Measurements from ENCODE around the gene SF1. TPM values are rescaled to one million over a fixed set of nuclear protein-coding genes. Genes with fewer than 3 reads are reported as not detected.

The SF1 gene
- total and polyA plus RNA-seq, 5 experiments from 2014 or later = 87.0 to 1,057 (median 138) TPM

- peaks cover 22 to 35% (median 29%) of the 10 kb centered on the region in 4 donors for H3K4me1 Mint-ChIP-seq
- peak; percentile 59 to 88 (median 76) for DNase-seq
- no peaks in the 10 kb centered on the region for H3K27me3 Mint-ChIP-seq
- peak within 1 kb of the TSS; percentile 90 to 98 (median 96) for H3K27ac Mint-ChIP-seq
- H3K9me3 Mint-ChIP-seq = no peaks in the 10 kb centered on the region
- POLR2A ChIA-PET = interaction anchor here (0.6 to 5.5 kb wide), 24 partner anchors 8 to 804 kb away, joined by 3 to 54 read pairs (median 5); partner anchors contain the start of genes CDC42BPG, DNAJC4, FAU and MAP3K11
- peak; percentile 90 to 92 for ATAC-seq
- peaks cover 0 to 25% (median 11%) of the 10 kb centered on the region in 3 donors for H3K36me3 Mint-ChIP-seq
- H3K4me3 Mint-ChIP-seq = peak within 1 kb of the TSS; percentile 91 to 99 (median 94)
Observed at GRCh38 chr11:64810271-64810890, 32.0 kb upstream of the SF1 start, which contains the start of gene MEN1. Gene MEN1, minus strand, starts transcription at chr11:64810551. Its CDS starts 442 bp downstream, at chr11:64810109.

DNA sequence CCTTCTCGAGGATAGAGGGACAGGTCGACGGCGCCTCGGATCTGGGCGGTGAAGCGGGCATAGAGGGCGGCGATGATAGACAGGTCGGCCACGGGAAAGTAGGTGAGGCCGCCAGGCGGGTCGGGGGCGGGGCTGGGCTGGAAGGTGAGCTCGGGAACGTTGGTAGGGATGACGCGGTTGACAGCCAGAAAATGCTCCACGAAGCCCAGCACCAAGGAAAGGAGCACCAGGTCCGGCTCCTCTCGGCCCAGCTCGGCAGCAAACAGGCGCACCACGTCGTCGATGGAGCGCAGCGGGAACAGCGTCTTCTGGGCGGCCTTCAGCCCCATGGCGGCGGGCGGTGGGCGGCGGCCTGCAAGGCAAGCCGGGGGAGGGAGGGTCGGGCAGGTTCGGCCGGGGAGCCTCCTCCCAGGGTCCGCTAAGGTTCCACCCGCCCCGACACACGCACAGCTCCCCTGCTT is 31.5 kb upstream of the SF1 start:
- peaks cover 0 to 25% (median 11%) of the 10 kb centered on the region in 3 donors for H3K36me3 Mint-ChIP-seq
- no peaks in the 10 kb centered on the region for H3K27me3 Mint-ChIP-seq
- peak overlapping the region; percentile 91 to 99 (median 94) for H3K4me3 Mint-ChIP-seq
- DNase-seq (peak in 1 of 10 donors; percentile 30), ATAC-seq (peak; percentile 2 to 46)
- no peaks in the 10 kb centered on the region for H3K9me3 Mint-ChIP-seq
- POLR2A ChIA-PET = interaction anchor here (0.6 to 5.5 kb wide), 14 partner anchors 9 to 1039 kb away, joined by 3 to 54 read pairs (median 6); partner anchors contain the start of genes RASGRP2, SF1 and SYVN1
- H3K27ac Mint-ChIP-seq = peak overlapping the region; percentile 86 to 98 (median 95)
- H3K4me1 Mint-ChIP-seq = peaks cover 22 to 35% (median 28%) of the 10 kb centered on the region in 4 donors

DNA sequence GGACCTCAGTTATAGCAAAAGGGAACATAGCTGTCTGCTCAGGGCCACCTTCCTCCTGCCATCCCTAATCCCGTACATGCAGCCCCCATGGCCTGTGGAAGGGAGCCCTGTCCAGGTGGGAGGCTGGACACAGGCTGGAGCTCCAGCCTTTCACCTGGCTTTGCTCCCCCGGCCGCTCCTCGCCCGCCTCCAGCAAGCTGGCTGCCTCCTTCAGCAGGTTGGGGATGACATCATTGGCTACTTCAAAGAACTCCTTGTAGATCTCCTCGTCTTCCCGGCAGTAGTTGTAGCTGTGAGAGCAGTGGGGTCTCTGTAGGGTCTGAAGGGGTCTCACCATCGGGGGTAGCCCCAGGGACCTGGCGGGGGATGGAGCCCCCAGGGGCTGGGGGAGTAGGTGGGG is 27.1 kb upstream of the SF1 start:
- ATAC-seq = no peak
- DNase-seq = no peak
- H3K4me1 Mint-ChIP-seq = peaks cover 27 to 58% (median 52%) of the 10 kb centered on the region in 4 donors
- no peaks in the 10 kb centered on the region for H3K27me3 Mint-ChIP-seq
- H3K9me3 Mint-ChIP-seq = no peaks in the 10 kb centered on the region
- H3K36me3 Mint-ChIP-seq = peaks cover 0 to 26% (median 11%) of the 10 kb centered on the region in 3 donors
- H3K4me3 Mint-ChIP-seq = peak overlapping the region in 4 of 10 donors; percentile 24 to 79 (median 44)
- POLR2A ChIA-PET = interaction anchor here (1.6 to 7.3 kb wide), 2 partner anchors 14 to 26 kb away, joined by 6 to 73 read pairs; partner anchors contain the start of gene SF1
- peak overlapping the region in 5 of 10 donors; percentile 36 to 71 (median 63) for H3K27ac Mint-ChIP-seq

DNA sequence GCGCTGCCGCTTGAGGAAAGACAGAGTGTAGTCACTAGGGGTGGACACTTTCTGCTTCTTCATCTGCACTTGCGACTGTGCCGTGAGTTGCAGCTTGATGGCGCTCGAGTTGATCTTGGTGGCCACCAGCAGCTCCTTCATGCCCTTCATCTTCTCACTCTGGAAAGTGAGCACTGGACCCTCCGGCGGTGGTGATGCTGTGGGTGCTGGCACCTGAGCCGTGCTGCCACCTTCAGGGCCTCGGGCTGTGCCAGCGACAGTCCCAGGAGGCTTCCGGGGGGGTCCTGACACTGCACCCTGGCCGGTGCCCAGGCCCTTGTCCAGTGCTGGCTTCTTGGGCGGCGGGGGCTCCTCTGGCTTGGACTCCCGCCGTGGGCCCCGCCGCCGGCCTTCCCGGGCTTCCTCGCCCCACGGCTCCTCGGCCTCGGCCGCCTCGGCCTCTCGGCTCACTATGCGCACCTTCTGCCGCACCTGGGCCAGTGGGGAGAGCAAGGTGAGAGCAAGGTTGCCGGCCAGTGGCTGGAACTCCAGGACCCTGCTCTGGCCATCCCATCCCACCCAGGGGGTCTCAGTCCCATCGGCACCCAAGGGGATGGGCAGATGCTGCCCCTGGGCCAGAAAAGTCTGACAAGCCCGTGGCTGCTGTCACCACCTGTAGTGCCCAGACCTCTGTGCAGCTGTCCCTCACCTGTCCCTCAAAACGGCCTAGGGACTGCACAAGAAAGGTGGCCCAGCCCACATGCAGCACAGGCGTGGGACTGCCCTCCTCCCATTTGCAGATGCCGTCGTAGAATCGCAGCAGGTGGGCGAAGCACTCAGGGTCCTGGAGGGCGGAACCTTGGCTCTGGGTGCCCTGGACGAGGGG is 26.2 kb upstream of the SF1 start:
- H3K36me3 Mint-ChIP-seq = peaks cover 0 to 32% (median 11%) of the 10 kb centered on the region in 3 donors
- H3K4me3 Mint-ChIP-seq = peak overlapping the region; percentile 81 to 91 (median 87)
- H3K9me3 Mint-ChIP-seq = no peaks in the 10 kb centered on the region
- ATAC-seq (no peak), DNase-seq (no peak)
- POLR2A ChIA-PET = interaction anchor here (0.5 to 7.3 kb wide), 8 partner anchors 9 to 313 kb away, joined by 3 to 135 read pairs (median 27); partner anchors contain the start of genes RASGRP2, SF1 and ZNHIT2
- H3K4me1 Mint-ChIP-seq = peaks cover 24 to 53% (median 50%) of the 10 kb centered on the region in 4 donors
- no peaks in the 10 kb centered on the region for H3K27me3 Mint-ChIP-seq
- peak overlapping the region in 8 of 10 donors; percentile 79 to 95 (median 92) for H3K27ac Mint-ChIP-seq

- peaks cover 20 to 51% (median 47%) of the 10 kb centered on the region in 4 donors for H3K4me1 Mint-ChIP-seq
- peaks cover 0 to 35% (median 11%) of the 10 kb centered on the region in 3 donors for H3K36me3 Mint-ChIP-seq
- POLR2A ChIA-PET = interaction anchor here (0.5 to 7.3 kb wide), 11 partner anchors 10 to 314 kb away, joined by 3 to 135 read pairs (median 8); partner anchors contain the start of genes CDC42BPG, RASGRP2, SF1 and ZNHIT2
- no peak for DNase-seq
- no peaks in the 10 kb centered on the region for H3K27me3 Mint-ChIP-seq
- ATAC-seq = no peak
- H3K9me3 Mint-ChIP-seq = no peaks in the 10 kb centered on the region
- H3K4me3 Mint-ChIP-seq = peak overlapping the region; percentile 81 to 91 (median 87)
- peak overlapping the region; percentile 79 to 95 (median 92) for H3K27ac Mint-ChIP-seq
Observed at GRCh38 chr11:64803846-64804345, 25.6 kb upstream of the SF1 start.

DNA sequence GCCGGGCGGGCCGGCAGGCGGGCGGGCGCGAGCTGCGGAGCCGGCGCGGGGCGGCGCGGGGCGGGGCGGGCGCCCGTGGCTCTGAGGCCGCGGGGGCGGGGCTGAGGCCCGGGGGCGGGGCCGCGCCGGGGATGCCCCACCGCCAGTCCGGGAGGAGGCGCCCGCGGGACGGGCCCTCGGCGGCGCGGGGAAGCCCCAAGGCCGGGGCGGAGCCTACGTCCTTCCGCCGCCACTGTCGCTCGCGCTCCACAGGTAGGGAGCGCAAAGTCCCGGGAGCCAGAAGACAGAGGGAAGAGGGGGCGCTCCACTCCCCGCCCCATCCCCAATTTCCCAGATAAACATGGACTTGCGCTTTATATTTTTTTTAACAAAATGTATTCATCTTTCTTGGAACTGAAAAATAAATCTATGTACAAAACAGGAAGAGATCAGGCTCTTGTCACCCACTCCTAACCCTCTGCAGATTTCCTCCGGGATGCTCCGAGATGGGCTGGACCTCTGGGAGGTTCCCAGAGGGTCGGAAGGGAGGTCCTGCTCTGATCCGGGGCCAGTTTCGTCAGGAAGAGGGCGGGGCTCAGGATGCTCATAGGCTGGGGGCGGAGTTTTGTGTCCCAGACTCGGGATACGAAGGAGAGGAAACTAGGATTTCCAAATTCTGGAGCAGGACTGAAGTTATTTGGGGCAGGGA is 25.0 kb upstream of the SF1 start, which contains the start of gene MAP4K2:
TSS of gene MAP4K2 (minus strand) at position 57 of the 688 bp plus-strand sequence. CDS start 65 bp downstream, outside the sequence.
- POLR2A ChIA-PET = interaction anchor here (0.6 to 7.3 kb wide), 17 partner anchors 8 to 314 kb away, joined by 3 to 135 read pairs (median 6); partner anchors contain the start of genes CDC42BPG, EHD1, MEN1 and RASGRP2
- Mint-ChIP-seq H3K4me1 (peaks cover 22 to 52% (median 46%) of the 10 kb centered on the region in 4 donors), H3K9me3 (no peaks in the 10 kb centered on the region)

GRCh38 chr11:64802370-64803157 is 24.2 kb upstream of the SF1 start:
- Mint-ChIP-seq H3K27me3 (no peaks in the 10 kb centered on the region), H3K4me1 (peaks cover 19 to 49% (median 41%) of the 10 kb centered on the region in 4 donors), H3K9me3 (no peaks in the 10 kb centered on the region), H3K36me3 (peaks cover 0 to 38% (median 11%) of the 10 kb centered on the region in 3 donors), H3K4me3 (peak overlapping the region; percentile 73 to 89 (median 81)), H3K27ac (peak overlapping the region; percentile 68 to 93 (median 88))
- POLR2A ChIA-PET = interaction anchor here (0.6 to 7.3 kb wide), 20 partner anchors 8 to 315 kb away, joined by 3 to 135 read pairs (median 6); partner anchors contain the start of genes CDC42BPG, EHD1, MEN1 and RASGRP2
- DNase-seq (peak in 5 of 10 donors; percentile 24 to 50 (median 40)), ATAC-seq (peak; percentile 47 to 61)

More for the DNA sequence above, 25.0 kb upstream of the SF1 start, which contains the start of gene MAP4K2:
- peak; percentile 86 to 89 for ATAC-seq
- H3K27ac Mint-ChIP-seq = peak within 1 kb of the TSS; percentile 79 to 95 (median 92)
- H3K27me3 Mint-ChIP-seq = no peaks in the 10 kb centered on the region
- H3K36me3 Mint-ChIP-seq = peaks cover 0 to 37% (median 11%) of the 10 kb centered on the region in 3 donors
- DNase-seq = peak; percentile 72 to 95 (median 84)
- H3K4me3 Mint-ChIP-seq = peak within 1 kb of the TSS; percentile 81 to 91 (median 87)

DNA sequence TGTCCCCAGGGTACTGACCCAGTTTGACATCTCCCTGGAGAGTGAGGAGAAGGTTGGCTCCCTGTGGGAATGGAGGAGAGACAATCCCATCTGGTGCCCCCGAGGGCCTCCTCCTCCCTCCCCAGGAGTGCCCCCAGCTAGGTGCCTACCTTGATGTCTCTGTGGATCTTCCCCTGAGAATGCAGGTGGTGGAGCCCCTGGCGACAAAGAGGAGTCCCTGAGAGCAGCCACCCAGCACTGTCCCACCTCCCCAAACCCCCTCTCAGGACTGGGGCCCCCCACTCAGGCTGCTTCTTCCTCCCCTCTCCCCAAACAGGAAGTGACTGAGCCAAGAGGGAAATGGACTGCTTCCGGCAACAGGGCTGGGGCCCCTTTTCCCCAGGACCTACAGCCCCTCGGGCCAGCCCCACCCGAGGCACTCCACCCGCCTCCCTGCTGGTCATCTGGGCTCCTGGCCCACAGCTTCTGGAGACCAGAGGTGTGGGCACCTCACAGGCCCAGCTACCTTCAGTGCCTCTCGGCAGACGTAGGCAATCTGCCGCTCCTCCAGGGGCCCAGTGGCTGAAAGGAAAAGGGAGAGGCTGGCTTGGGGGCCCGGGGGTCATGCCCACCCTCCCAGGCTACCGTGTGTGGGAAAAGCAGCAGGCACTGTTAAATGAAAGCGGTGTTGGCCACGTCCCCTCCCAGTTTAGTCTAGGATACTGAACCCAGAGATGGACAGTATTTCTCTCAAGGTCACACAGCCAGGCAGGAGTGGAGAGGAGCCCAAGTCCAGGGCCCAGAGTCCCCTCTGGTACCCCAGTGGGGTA is 23.4 kb upstream of the SF1 start:
- Mint-ChIP-seq H3K36me3 (peaks cover 0 to 35% (median 8%) of the 10 kb centered on the region in 3 donors), H3K4me1 (peaks cover 16 to 45% (median 40%) of the 10 kb centered on the region in 4 donors), H3K27me3 (no peaks in the 10 kb centered on the region), H3K9me3 (no peaks in the 10 kb centered on the region), H3K27ac (peak overlapping the region; percentile 68 to 93 (median 88)), H3K4me3 (peak overlapping the region; percentile 73 to 89 (median 81))
- DNase-seq = peak in 1 of 10 donors; percentile 53
- POLR2A ChIA-PET = interaction anchor here (0.6 to 7.3 kb wide), 14 partner anchors 8 to 77 kb away, joined by 4 to 135 read pairs (median 8); partner anchors contain the start of genes CDC42BPG, EHD1, MEN1 and RASGRP2
- no peak for ATAC-seq

DNA sequence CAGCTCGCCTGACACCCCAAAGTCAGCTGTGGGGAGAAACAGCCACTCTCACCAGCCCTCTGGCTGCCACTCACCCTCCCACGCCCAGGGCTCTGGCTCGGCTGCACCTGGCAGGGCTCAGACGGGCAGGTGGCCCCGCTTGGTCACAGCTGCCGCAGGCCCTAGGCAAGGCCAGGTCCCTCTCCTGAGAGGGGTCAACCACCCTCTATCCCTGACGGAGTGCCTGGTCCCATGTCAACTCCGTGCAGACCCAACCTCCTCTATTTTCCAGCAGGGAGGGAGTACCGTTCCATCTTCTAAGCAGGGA is 22.8 kb upstream of the SF1 start:
- H3K27me3 Mint-ChIP-seq = no peaks in the 10 kb centered on the region
- ATAC-seq (no peak), DNase-seq (no peak)
- peaks cover 14 to 51% (median 39%) of the 10 kb centered on the region in 4 donors for H3K4me1 Mint-ChIP-seq
- H3K4me3 Mint-ChIP-seq = peak overlapping the region; percentile 73 to 89 (median 81)
- no peaks in the 10 kb centered on the region for H3K9me3 Mint-ChIP-seq
- H3K36me3 Mint-ChIP-seq = peaks cover 0 to 34% (median 4%) of the 10 kb centered on the region in 3 donors
- peak overlapping the region; percentile 68 to 92 (median 87) for H3K27ac Mint-ChIP-seq
- POLR2A ChIA-PET = interaction anchor here (0.6 to 7.3 kb wide), 9 partner anchors 9 to 62 kb away, joined by 3 to 135 read pairs (median 19); partner anchors contain the start of genes MEN1, RASGRP2 and SF1
